ENCODE measurements around the gene B3GAT2.
A peak's percentile ranks its signal among the peaks of the same experiment; 100 is the strongest.

B3GAT2 gene

GRCh38 chr6:70956191-70956450 is 739 bp downstream of the B3GAT2 start:
- no peak overlapping the region for H2AK5ac ChIP-seq (ENCODE audit: low read depth, low read length)
- no peak for DNase-seq (ENCODE audit: low spot score)
- no peak overlapping the region for H4K91ac ChIP-seq (ENCODE audit: low read depth, low read length, poor library complexity)
- H3K18ac ChIP-seq (ENCODE audit: low read length) = no peak overlapping the region
- WGBS, 2 donors (ENCODE audit: extremely low coverage in 2 of 2, insufficient read length in 2 of 2, insufficient replicate concordance in 1 of 2) = no CpG with 5 or more reads among the region's 27 CpGs
- peaks cover 3 to 13% of the 10 kb centered on the region in 2 donors for H3K4me1 ChIP-seq (ENCODE audit: control insufficient read depth in 2 of 2, insufficient read depth in 1 of 2, low read depth in 1 of 2, low read length in 2 of 2)
- H2BK12ac ChIP-seq (ENCODE audit: low read length) = no peak overlapping the region
- H2AFZ ChIP-seq (ENCODE audit: low read length) = peak overlapping the region; percentile 99
- no peaks in the 10 kb centered on the region for H3K36me3 ChIP-seq (replicated peaks in 1 of 2; ENCODE audit: control insufficient read depth in 2 of 2, insufficient read depth in 2 of 2, low read length in 2 of 2)
- H3K9ac ChIP-seq (ENCODE audit: low read depth, low read length, poor library complexity) = peak overlapping the region; percentile 84
- H3K9me3 ChIP-seq (replicated peaks in 1 of 2; ENCODE audit: control insufficient read depth in 2 of 2, insufficient read depth in 1 of 2, low read depth in 1 of 2, low read length in 2 of 2) = no peaks in the 10 kb centered on the region
- H2BK5ac ChIP-seq (ENCODE audit: low read length) = no peak overlapping the region
- no peaks in the 10 kb centered on the region for H3K79me1 ChIP-seq (ENCODE audit: low read depth, low read length)
- H3K4ac ChIP-seq (ENCODE audit: low read length) = no peak overlapping the region
- H3K27ac ChIP-seq (replicated peaks; ENCODE audit: low read length) = no peak overlapping the region
- H3K4me3 ChIP-seq (ENCODE audit: low read length in 2 of 2) = peak overlapping the region; percentile 53 to 77
- no peak overlapping the region for H2BK15ac ChIP-seq (ENCODE audit: low read length)
- peak overlapping the region; percentile 73 for H3K23ac ChIP-seq (ENCODE audit: low read depth, low read length, poor library complexity)
- H4K8ac ChIP-seq (ENCODE audit: low read depth, low read length) = no peak overlapping the region
- H2BK120ac ChIP-seq (ENCODE audit: low read depth, low read length) = no peak overlapping the region
- H3K27me3 ChIP-seq (ENCODE audit: control insufficient read depth in 3 of 3, insufficient read depth in 3 of 3, low read depth in 1 of 3, low read length in 3 of 3) = peaks cover 0 to 97% (median 32%) of the 10 kb centered on the region in 3 experiments
- H3K14ac ChIP-seq (ENCODE audit: low read length) = no peak overlapping the region
- peak overlapping the region; percentile 98 for H3K4me2 ChIP-seq (ENCODE audit: insufficient read depth, low read length, poor library complexity, severe bottlenecking)

GRCh38 chr6:70955441-70956190 is 1.2 kb downstream of the B3GAT2 start:
- no peak overlapping the region for H2BK120ac ChIP-seq (ENCODE audit: low read depth, low read length)
- no CpG with 5 or more reads among the region's 65 CpGs for WGBS, 2 donors (ENCODE audit: extremely low coverage in 2 of 2, insufficient read length in 2 of 2, insufficient replicate concordance in 1 of 2)
- H3K9me3 ChIP-seq (replicated peaks in 1 of 2; ENCODE audit: control insufficient read depth in 2 of 2, insufficient read depth in 1 of 2, low read depth in 1 of 2, low read length in 2 of 2) = no peaks in the 10 kb centered on the region

GRCh38 chr6:70954750-70955149 is 2.1 kb downstream of the B3GAT2 start:
- Histone ChIP-seq H2BK12ac (ENCODE audit: low read length) (no peak overlapping the region), H2AFZ (ENCODE audit: low read length) (no peak overlapping the region), H3K79me1 (ENCODE audit: low read depth, low read length) (no peaks in the 10 kb centered on the region), H3K14ac (ENCODE audit: low read length) (no peak overlapping the region), H3K4me1 (ENCODE audit: control insufficient read depth in 2 of 2, insufficient read depth in 1 of 2, low read depth in 1 of 2, low read length in 2 of 2) (peaks cover 3 to 13% of the 10 kb centered on the region in 2 donors), H3K23ac (ENCODE audit: low read depth, low read length, poor library complexity) (no peak overlapping the region), H3K4me2 (ENCODE audit: insufficient read depth, low read length, poor library complexity, severe bottlenecking) (no peak overlapping the region), H3K4me3 (ENCODE audit: low read length in 2 of 2) (no peak overlapping the region), H4K8ac (ENCODE audit: low read depth, low read length) (no peak overlapping the region), H2BK120ac (ENCODE audit: low read depth, low read length) (no peak overlapping the region), H3K9ac (ENCODE audit: low read depth, low read length, poor library complexity) (no peak overlapping the region), H4K91ac (ENCODE audit: low read depth, low read length, poor library complexity) (no peak overlapping the region), H3K9me3 (replicated peaks in 1 of 2; ENCODE audit: control insufficient read depth in 2 of 2, insufficient read depth in 1 of 2, low read depth in 1 of 2, low read length in 2 of 2) (no peaks in the 10 kb centered on the region), H3K27me3 (ENCODE audit: control insufficient read depth in 3 of 3, insufficient read depth in 3 of 3, low read depth in 1 of 3, low read length in 3 of 3) (peaks cover 0 to 86% (median 32%) of the 10 kb centered on the region in 3 experiments), H3K27ac (replicated peaks; ENCODE audit: low read length) (no peak overlapping the region), H2AK5ac (ENCODE audit: low read depth, low read length) (no peak overlapping the region), H3K4ac (ENCODE audit: low read length) (no peak overlapping the region), H3K18ac (ENCODE audit: low read length) (no peak overlapping the region), H2BK15ac (ENCODE audit: low read length) (no peak overlapping the region), H2BK5ac (ENCODE audit: low read length) (no peak overlapping the region), H3K36me3 (replicated peaks in 1 of 2; ENCODE audit: control insufficient read depth in 2 of 2, insufficient read depth in 2 of 2, low read length in 2 of 2) (no peaks in the 10 kb centered on the region)
- DNase-seq (ENCODE audit: low spot score) = no peak
- no CpG with 5 or more reads among the region's 14 CpGs for WGBS, 2 donors (ENCODE audit: extremely low coverage in 2 of 2, insufficient read length in 2 of 2, insufficient replicate concordance in 1 of 2)

More at GRCh38 chr6:70955441-70956190, 1.2 kb downstream of the B3GAT2 start:
- Histone ChIP-seq H2BK5ac (ENCODE audit: low read length) (no peak overlapping the region), H3K4me2 (ENCODE audit: insufficient read depth, low read length, poor library complexity, severe bottlenecking) (peak overlapping the region; percentile 98), H3K4me1 (ENCODE audit: control insufficient read depth in 2 of 2, insufficient read depth in 1 of 2, low read depth in 1 of 2, low read length in 2 of 2) (peaks cover 3 to 13% of the 10 kb centered on the region in 2 donors), H2AK5ac (ENCODE audit: low read depth, low read length) (no peak overlapping the region), H4K91ac (ENCODE audit: low read depth, low read length, poor library complexity) (no peak overlapping the region), H3K27ac (replicated peaks; ENCODE audit: low read length) (no peak overlapping the region), H2BK12ac (ENCODE audit: low read length) (no peak overlapping the region), H3K36me3 (replicated peaks in 1 of 2; ENCODE audit: control insufficient read depth in 2 of 2, insufficient read depth in 2 of 2, low read length in 2 of 2) (no peaks in the 10 kb centered on the region), H2BK15ac (ENCODE audit: low read length) (peak overlapping the region; percentile 58), H3K9ac (ENCODE audit: low read depth, low read length, poor library complexity) (peak overlapping the region; percentile 84), H3K23ac (ENCODE audit: low read depth, low read length, poor library complexity) (peak overlapping the region; percentile 73), H3K79me1 (ENCODE audit: low read depth, low read length) (no peaks in the 10 kb centered on the region), H3K14ac (ENCODE audit: low read length) (no peak overlapping the region), H3K4me3 (ENCODE audit: low read length in 2 of 2) (peak overlapping the region; percentile 53 to 77), H3K27me3 (ENCODE audit: control insufficient read depth in 3 of 3, insufficient read depth in 3 of 3, low read depth in 1 of 3, low read length in 3 of 3) (peaks cover 0 to 94% (median 32%) of the 10 kb centered on the region in 3 experiments), H3K18ac (ENCODE audit: low read length) (peak overlapping the region; percentile 90), H3K4ac (ENCODE audit: low read length) (no peak overlapping the region), H2AFZ (ENCODE audit: low read length) (peak overlapping the region; percentile 99), H4K8ac (ENCODE audit: low read depth, low read length) (peak overlapping the region; percentile 43)
- DNase-seq (ENCODE audit: low spot score) = peak; percentile 87

GRCh38 chr6:70954176-70954575 is 2.7 kb downstream of the B3GAT2 start:
- no peak overlapping the region for H3K4me2 ChIP-seq (ENCODE audit: insufficient read depth, low read length, poor library complexity, severe bottlenecking)
- no peak overlapping the region for H2AK5ac ChIP-seq (ENCODE audit: low read depth, low read length)
- peaks cover 3 to 13% of the 10 kb centered on the region in 2 donors for H3K4me1 ChIP-seq (ENCODE audit: control insufficient read depth in 2 of 2, insufficient read depth in 1 of 2, low read depth in 1 of 2, low read length in 2 of 2)
- no peak overlapping the region for H3K18ac ChIP-seq (ENCODE audit: low read length)
- no peak overlapping the region for H4K8ac ChIP-seq (ENCODE audit: low read depth, low read length)
- no peak overlapping the region for H4K91ac ChIP-seq (ENCODE audit: low read depth, low read length, poor library complexity)
- no peaks in the 10 kb centered on the region for H3K36me3 ChIP-seq (replicated peaks in 1 of 2; ENCODE audit: control insufficient read depth in 2 of 2, insufficient read depth in 2 of 2, low read length in 2 of 2)
- H3K9me3 ChIP-seq (replicated peaks in 1 of 2; ENCODE audit: control insufficient read depth in 2 of 2, insufficient read depth in 1 of 2, low read depth in 1 of 2, low read length in 2 of 2) = no peaks in the 10 kb centered on the region
- no peak overlapping the region for H3K4ac ChIP-seq (ENCODE audit: low read length)
- no peak overlapping the region for H3K23ac ChIP-seq (ENCODE audit: low read depth, low read length, poor library complexity)
- peaks cover 0 to 80% (median 32%) of the 10 kb centered on the region in 3 experiments for H3K27me3 ChIP-seq (ENCODE audit: control insufficient read depth in 3 of 3, insufficient read depth in 3 of 3, low read depth in 1 of 3, low read length in 3 of 3)
- no peaks in the 10 kb centered on the region for H3K79me1 ChIP-seq (ENCODE audit: low read depth, low read length)
- no peak overlapping the region for H2BK15ac ChIP-seq (ENCODE audit: low read length)
- H2BK120ac ChIP-seq (ENCODE audit: low read depth, low read length) = no peak overlapping the region
- WGBS, 2 donors (ENCODE audit: extremely low coverage in 2 of 2, insufficient read length in 2 of 2, insufficient replicate concordance in 1 of 2) = no CpG with 5 or more reads among the region's 3 CpGs
- H3K4me3 ChIP-seq (ENCODE audit: low read length in 2 of 2) = no peak overlapping the region
- H2BK5ac ChIP-seq (ENCODE audit: low read length) = no peak overlapping the region
- H2AFZ ChIP-seq (ENCODE audit: low read length) = no peak overlapping the region
- H3K9ac ChIP-seq (ENCODE audit: low read depth, low read length, poor library complexity) = no peak overlapping the region
- H3K14ac ChIP-seq (ENCODE audit: low read length) = no peak overlapping the region
- no peak overlapping the region for H3K27ac ChIP-seq (replicated peaks; ENCODE audit: low read length)
- DNase-seq (ENCODE audit: low spot score) = no peak
- H2BK12ac ChIP-seq (ENCODE audit: low read length) = no peak overlapping the region
